Fibroblast of mammary gland (primary cell): Measurements from ENCODE around the gene IL1RAPL2.

ENCODE experiments used
- DNase-seq: peaks from one replicate; pipeline ENCODE4 v3.0.0-alpha.2; 2010; ENCODE audit warnings: low read depth
- H3K4me3 ChIP-seq: 2 replicates; pipeline ENCODE4 v1.5.1; 2011; ENCODE audit warnings: low read depth, mild to moderate bottlenecking, low read length, moderate library complexity; ENCODE audit not compliant: control insufficient read depth
- TF ChIP-seq, protein P1 (sequence below): conservative IDR thresholded peaks from 2 replicates; pipeline ENCODE4 v1.5.1; 2011; ENCODE audit warnings: low read depth, low read length, inconsistent platforms; ENCODE audit not compliant: control insufficient read depth, insufficient read depth

Gene IL1RAPL2

DNA sequence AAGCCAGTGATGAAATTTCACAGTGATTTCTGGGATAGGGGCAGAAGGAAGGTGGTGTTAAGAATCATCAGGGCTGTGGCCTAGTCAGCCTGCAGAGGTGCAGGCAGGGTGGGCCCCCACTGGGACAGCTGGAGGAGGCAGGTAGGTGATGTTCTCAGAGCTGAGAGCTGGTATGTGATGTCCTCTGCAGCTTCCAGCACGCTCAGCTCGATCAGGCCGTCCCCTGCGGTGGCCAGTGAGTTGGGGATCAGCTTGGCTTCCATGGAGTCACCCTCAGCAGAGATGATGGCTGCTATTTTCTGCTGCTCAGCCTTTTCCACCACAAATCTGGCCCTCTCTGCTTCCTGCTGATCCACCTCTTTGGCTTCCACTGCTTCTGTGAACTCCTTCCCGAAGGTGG is 81.1 kb downstream of the IL1RAPL2 start:
- TF ChIP-seq, protein P1, sequence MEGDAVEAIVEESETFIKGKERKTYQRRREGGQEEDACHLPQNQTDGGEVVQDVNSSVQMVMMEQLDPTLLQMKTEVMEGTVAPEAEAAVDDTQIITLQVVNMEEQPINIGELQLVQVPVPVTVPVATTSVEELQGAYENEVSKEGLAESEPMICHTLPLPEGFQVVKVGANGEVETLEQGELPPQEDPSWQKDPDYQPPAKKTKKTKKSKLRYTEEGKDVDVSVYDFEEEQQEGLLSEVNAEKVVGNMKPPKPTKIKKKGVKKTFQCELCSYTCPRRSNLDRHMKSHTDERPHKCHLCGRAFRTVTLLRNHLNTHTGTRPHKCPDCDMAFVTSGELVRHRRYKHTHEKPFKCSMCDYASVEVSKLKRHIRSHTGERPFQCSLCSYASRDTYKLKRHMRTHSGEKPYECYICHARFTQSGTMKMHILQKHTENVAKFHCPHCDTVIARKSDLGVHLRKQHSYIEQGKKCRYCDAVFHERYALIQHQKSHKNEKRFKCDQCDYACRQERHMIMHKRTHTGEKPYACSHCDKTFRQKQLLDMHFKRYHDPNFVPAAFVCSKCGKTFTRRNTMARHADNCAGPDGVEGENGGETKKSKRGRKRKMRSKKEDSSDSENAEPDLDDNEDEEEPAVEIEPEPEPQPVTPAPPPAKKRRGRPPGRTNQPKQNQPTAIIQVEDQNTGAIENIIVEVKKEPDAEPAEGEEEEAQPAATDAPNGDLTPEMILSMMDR: no peak
- H3K4me3 ChIP-seq: no peak overlapping the region

DNA sequence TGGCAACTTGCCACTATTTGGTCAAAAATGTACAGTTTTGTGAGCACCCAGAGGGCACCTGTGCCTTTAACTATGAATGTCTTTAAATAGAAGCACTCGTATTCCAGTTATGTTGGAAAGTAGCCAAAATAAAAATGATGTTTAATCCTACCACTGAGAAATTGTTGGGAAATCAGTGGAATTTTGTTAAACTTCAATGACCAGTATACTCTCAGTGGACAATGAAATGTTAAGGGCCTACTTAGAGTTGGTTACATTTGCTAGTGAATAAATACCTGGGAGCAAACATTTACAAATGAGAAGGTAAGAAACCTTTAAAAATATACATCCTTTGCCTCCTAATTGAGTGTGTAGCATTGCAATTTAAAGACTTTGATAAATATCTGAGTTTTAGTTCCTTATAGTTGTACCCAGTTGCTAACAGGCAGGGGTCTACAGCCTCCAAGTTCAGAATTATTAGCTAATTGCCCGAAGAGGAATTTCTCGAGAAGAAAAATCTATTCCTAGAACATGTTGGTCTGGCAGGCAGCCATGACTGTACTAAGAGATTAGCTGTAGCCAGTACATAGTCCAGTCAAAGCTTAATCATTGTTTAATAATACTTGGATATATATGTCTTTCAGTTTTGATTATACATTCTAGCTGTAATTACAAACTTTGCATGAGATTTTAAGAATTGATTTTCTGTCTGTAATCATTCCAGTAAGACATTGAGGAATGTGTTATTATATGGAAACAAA is 93.2 kb downstream of the IL1RAPL2 start:
- H3K4me3 ChIP-seq: no peak overlapping the region
- DNase-seq: peak; percentile 10
- TF ChIP-seq, protein P1: no peak

More for the DNA sequence above, 81.1 kb downstream of the IL1RAPL2 start:
- no peak for DNase-seq

DNA sequence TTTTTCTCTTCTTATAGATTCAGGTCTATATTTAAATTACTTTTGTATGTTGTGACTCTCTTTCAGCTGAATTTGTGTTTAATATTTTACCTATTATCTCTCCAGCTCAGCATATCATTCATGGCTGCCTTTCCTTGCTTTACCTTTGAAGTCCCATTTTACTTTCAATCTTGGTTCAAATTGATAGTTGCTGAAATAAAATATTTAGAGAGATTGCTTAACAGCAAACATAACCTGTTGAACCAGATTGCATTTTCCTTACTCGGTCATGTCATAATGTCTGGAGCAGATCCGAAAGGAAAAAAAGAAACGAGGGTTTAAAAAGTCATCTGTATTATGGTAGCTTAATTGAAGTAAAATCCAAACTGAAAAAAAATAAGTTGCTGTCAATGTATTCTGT is 94.1 kb downstream of the IL1RAPL2 start:
- no peak for DNase-seq
- no peak overlapping the region for H3K4me3 ChIP-seq
- TF ChIP-seq, protein P1: no peak

DNA sequence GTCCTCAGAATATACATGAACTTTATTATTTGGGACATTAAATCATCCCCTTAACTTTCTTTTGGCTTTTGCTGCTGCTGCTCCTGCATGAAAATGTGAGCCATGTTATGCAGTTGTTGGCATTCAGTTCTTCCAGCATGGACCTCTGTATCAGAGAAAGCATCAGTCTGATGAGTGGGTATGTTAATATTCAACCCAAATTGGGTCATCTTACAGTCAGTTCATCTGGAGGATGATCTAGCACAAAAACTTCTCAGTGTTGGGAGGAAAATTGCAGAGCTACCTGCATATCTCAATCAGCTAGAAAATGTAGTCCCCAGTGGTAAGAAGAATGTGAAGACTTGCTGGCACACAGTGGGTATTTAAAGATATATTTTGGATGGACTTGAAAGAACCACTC is 96.7 kb downstream of the IL1RAPL2 start:
- DNase-seq: no peak
- TF ChIP-seq, protein P1: no peak
- no peak overlapping the region for H3K4me3 ChIP-seq

DNA sequence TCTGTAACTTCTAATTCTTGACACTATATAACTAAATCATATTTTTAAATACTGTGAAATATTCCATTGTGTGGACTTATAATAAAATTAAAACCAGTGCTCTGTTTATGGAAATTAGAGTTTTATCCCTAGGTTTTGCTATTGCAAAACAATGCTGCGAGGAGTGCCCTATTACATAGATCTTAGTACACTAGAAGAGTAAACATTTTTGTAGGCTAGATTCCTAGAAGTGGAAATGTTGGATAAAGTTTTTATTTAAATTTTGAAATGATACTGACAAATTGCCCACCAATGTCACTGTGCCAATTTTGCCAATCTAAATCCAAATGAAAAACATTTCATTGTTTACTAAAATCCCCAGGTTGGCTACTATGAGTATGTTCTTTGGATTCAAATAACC is 99.7 kb downstream of the IL1RAPL2 start:
- no peak for DNase-seq
- H3K4me3 ChIP-seq: no peak overlapping the region
- TF ChIP-seq, protein P1: no peak

DNA sequence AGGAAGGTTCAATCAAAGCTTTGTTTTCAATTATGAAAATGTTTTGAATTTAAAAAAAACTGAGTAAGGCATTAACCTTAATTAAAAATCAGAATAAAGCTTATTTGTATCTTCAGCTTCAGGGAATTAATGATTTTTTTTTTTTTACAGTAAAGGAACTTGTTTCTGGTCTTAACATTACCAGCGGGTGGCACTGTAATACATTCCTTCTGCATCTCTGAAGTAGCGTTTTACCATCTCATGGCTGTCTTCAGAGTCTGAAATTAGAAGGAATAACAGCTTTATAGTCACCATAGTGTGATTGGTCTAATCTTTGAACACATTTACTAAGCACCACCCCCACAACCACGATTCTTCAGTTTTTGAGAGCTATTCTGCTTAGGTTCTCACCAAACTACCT is 102.6 kb downstream of the IL1RAPL2 start:
- TF ChIP-seq, protein P1: peak; percentile 26
- no peak overlapping the region for H3K4me3 ChIP-seq
- DNase-seq: peak; percentile 49
